GM10266 (cell line): ENCODE results near the gene CERS4.
"Not testable (repeated sequence)": the region's sequence is repeated elsewhere in the genome, so short reads cannot be mapped to it uniquely, and the experiment has no call there.

ENCODE experiments used
- DNase-seq: peaks from one replicate; pipeline ENCODE4 v3.0.0; 2012; ENCODE audit errors: extremely low spot score
- TF ChIP-seq, protein P1 (sequence below): IDR thresholded peaks from 2 replicates; pipeline ENCODE4 v1.5.1; 2012; ENCODE audit warnings: mild to moderate bottlenecking, low read depth; ENCODE audit not compliant: control insufficient read depth, insufficient read depth; ENCODE audit errors: missing control alignments

CERS4 gene

DNA sequence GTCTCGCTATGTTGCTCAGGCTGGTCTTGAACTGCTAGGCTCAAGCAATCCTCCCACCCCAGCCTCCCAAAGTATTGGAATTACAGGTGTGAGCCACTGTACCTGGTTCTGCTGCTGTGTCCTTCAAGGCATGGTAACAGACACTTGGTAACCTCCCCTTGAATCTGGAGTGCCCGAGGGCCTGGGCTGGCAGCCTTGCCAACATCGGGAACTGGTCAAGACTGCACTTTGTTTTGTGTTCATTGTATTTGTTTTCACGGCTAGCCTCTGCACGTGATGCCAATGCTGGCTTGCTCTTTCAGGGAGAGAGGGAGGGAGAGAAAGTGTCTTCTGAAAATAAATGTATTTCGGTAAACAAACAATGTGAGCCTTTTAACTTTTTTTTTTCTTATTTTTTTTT, 12.0 kb downstream of the CERS4 start:
- TF ChIP-seq, protein P1, sequence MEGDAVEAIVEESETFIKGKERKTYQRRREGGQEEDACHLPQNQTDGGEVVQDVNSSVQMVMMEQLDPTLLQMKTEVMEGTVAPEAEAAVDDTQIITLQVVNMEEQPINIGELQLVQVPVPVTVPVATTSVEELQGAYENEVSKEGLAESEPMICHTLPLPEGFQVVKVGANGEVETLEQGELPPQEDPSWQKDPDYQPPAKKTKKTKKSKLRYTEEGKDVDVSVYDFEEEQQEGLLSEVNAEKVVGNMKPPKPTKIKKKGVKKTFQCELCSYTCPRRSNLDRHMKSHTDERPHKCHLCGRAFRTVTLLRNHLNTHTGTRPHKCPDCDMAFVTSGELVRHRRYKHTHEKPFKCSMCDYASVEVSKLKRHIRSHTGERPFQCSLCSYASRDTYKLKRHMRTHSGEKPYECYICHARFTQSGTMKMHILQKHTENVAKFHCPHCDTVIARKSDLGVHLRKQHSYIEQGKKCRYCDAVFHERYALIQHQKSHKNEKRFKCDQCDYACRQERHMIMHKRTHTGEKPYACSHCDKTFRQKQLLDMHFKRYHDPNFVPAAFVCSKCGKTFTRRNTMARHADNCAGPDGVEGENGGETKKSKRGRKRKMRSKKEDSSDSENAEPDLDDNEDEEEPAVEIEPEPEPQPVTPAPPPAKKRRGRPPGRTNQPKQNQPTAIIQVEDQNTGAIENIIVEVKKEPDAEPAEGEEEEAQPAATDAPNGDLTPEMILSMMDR: no peak
- DNase-seq: no peak

DNA sequence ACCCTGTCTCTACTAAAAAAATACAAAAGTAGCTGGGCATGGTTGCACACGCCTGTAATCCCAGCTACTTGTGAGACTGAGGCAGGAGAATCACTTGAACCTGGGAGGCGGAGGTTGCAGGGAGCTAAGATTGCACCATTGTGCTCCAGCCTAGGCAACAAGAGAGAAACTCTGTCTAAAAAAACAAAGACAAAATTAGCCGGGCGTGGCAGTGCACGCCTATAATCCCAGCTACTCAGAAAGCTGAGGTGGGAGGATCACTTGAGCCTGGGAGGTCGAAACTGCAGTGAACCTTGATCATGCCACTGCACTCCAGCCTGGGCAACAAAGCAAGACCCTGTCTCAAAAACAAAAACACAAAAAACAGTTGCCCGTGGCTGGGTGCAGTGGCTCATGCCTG, 14.3 kb downstream of the CERS4 start:
- not testable (repeated sequence) for DNase-seq

DNA sequence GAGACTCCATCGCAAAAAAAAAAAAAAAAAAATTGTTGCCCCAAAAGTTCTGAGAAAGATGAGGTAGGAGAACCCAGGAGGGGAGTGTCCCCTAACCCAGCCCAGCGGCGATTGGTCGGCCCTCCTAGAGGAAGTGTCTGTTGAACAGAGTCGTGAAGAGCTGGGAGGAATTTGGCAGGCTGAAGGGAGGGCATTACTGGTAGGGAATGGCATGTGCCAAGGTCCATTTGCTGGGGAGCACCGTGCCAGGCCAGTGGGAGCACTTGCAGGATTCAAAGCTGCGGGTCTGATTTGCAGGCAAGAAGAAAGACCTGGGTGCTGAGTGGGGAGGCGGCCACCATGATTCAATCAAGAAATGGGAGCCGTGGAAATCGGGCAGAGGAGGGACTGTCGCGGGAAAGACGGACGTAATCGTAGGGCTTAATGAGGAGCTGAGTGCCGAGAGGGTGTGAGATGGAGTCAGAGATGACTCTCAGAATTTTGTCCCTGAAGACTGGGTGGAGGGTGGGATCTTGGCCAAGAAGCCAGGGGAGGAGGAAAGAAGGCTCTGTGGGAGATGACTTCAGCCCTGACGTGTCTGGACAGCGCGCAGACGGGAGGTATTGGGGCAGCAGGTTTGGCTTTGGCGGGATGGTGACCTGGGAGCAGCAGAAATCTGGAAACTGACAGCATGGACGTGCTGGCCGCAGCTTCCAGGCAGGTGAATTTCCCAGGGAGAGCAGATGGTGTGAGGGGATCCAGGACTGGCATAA, 15.4 kb downstream of the CERS4 start:
- DNase-seq: no peak
- TF ChIP-seq, protein P1: no peak

DNA sequence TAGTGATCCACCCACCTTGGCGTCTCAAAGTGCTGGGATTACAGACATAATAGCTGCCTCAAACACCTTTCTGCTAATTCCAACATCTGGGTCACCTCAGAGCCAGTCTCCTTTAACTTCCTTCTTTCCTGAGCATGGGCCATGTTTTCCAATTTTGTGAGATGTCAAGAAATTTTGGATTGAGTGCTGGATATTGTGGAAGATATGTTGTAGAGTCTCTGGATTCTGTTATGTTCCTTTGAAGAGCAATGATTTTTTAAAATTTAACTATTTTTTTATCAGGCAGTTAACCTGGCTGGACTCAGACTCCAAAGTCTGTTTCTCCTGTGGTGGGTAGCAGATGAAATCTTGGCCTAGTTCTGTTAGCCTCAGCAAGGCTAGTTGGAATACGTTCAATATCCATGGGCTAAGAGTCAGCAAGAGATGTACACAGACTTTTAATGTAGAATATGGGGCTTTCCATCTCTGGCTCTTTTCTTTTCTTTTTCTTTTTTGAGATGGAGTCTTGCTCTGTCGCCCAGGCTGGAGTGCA, 22.0 kb downstream of the CERS4 start:
- TF ChIP-seq, protein P1: no peak
- DNase-seq: no peak

DNA sequence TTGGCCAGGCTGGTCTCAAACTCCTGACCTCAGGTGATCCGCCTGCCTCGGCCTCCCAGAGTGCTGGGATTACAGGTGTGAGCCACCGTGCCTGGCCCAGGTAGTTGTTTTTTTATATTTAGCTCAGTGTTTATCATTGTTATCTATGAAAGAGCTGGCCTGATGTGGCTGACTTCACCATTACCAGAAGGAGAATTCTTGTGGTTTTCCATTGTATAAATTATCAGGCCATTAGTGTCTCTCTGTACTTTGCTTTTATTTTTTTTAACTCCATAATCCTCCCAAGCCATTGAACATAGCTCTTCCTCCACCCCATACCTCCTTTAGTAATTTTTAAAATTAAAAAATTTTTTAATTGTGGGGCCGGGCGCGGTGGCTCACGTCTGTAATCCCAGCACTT, 24.2 kb downstream of the CERS4 start:
- TF ChIP-seq, protein P1: no peak
- DNase-seq: no peak

DNA sequence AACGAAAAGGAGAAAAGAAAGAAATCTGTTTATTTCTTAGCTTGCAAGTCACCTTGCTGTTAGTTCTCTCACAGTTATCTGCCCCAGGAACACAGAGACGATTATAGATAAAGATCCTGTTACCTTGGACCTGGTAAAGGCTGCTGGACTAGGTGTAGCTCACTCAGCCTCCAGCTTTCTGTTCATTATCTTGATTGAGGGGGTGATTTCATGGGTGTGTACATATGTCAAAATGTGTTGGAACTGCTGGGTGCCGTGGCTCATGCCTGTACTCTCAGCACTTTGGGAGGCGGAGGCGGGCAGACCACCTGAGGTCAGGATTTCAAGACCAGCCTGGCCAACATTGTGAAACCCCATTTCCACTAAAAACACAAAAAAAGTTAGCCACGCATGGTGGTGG, 27.9 kb downstream of the CERS4 start:
- TF ChIP-seq, protein P1: no peak
- no peak for DNase-seq

DNA sequence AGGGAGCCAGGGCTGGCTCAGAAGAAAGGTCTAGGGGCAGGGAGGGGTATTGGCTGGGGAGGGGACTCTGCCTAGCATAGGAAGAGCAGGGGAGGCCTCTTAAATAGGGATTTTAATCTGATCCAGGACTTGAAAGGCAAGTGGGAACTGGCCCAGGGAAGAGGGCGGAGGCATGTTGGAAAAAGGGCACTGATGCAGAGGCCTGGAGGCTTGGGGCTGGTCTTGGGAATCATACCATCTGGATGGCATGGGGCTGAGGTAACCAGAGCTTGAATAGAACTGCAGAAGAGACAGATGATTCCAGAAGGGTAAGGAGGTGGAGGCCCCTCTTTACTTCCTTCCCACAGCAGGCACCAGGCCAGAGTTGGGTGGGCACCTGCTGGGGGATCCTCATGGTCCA, 29.1 kb downstream of the CERS4 start:
- TF ChIP-seq, protein P1: no peak
- DNase-seq: no peak
